Measurements from ENCODE around the gene CFAP61.

- TF ChIP-seq CTCF (IDR thresholded peaks at IDR 0.05; ENCODE audit: low read depth, low read length), result no peak
- no peak for TF ChIP-seq EZH2phosphoT487 (IDR thresholded peaks at IDR 0.05; ENCODE audit: low read depth)
Measured at GRCh38 chr20:20192366-20192765, 140.0 kb downstream of the CFAP61 start.

Data from OCI-LY3 (cell line).